SK-N-SH (cell line): ENCODE measurements around the gene MGST2. TPM values are rescaled to one million over a fixed set of nuclear protein-coding genes. Genes with fewer than 3 reads are reported as not detected.

Experiments
- CTCF ChIA-PET: fragments of 300-600, 350-600 bp; formaldehyde crosslinking; extraction: SDS; loops from one replicate; lab custom pipeline; 2021; lab: Yijun Ruan, JAX
- POLR2A ChIA-PET: fragments of 350-600 bp; sonication (Branson Sonifier 250); formaldehyde crosslinking; extraction: SDS; loops from one replicate; lab custom pipeline; 2020; ENCODE audit warnings: antibody characterized with exemption, inconsistent platforms; lab: Yijun Ruan, JAX
- DNase-seq: peaks from one replicate; pipeline ENCODE4 v3.0.0; 2012
- H2AFZ ChIP-seq: fragments of 200-600 bp; sonication (generic); 2 replicates; pipeline ENCODE4 v1.8.1; 2016; ENCODE audit warnings: antibody characterized with exemption, mild to moderate bottlenecking, low read depth
- H3F3A ChIP-seq: fragments of 200-600 bp; sonication (generic); replicated peaks from 2 replicates; pipeline ENCODE3; 2016; ENCODE audit warnings: antibody characterized with exemption, mild to moderate bottlenecking; ENCODE audit not compliant: insufficient read depth
- H3K27ac ChIP-seq, 2 experiments: fragments of 200-500 bp in 1 of 2; fragments of 200-600 bp in 1 of 2; sonication (Bioruptor generic) in 1 of 2; sonication (generic), shearing (Covaris generic) in 1 of 2; 2 replicates each; pipeline versions ENCODE4 v1.5.1 to v1.6.1; 2014 to 2016; ENCODE audit warnings: low read depth in 2 of 2, inconsistent platforms in 1 of 2, low read length in 1 of 2, mild to moderate bottlenecking in 1 of 2, mixed read lengths in 1 of 2
- H3K27me3 ChIP-seq: fragments of 200-600 bp; sonication (generic), shearing (Covaris generic); 2 replicates; pipeline ENCODE4 v1.6.1; 2016; ENCODE audit warnings: mixed run types; ENCODE audit not compliant: insufficient read depth
- H3K36me3 ChIP-seq, 2 experiments: fragments of 200-500 bp in 1 of 2; fragments of 200-600 bp in 1 of 2; sonication (Bioruptor generic) in 1 of 2; sonication (generic) in 1 of 2; replicated peaks in 1 of 2; 2 replicates each; pipeline versions ENCODE3 to v1.5.1; 2014 to 2016; ENCODE audit warnings: low read length in 1 of 2, mild to moderate bottlenecking in 1 of 2; ENCODE audit not compliant: insufficient read depth in 2 of 2, control insufficient read depth in 1 of 2
- H3K4me1 ChIP-seq, 2 experiments: fragments of 200-500 bp in 1 of 2; fragments of 200-600 bp in 1 of 2; sonication (Bioruptor generic) in 1 of 2; sonication (generic), shearing (Covaris generic) in 1 of 2; 2 replicates each; pipeline versions ENCODE4 v1.5.1 to v1.6.1; 2014 to 2016; ENCODE audit warnings: low read depth in 1 of 2, low read length in 1 of 2, mixed run types in 1 of 2; ENCODE audit not compliant: insufficient read depth in 2 of 2, control insufficient read depth in 1 of 2
- H3K4me2 ChIP-seq: fragments of 200-600 bp; sonication (generic), shearing (Covaris generic); 2 replicates; pipeline ENCODE4 v1.6.1; 2017; ENCODE audit warnings: mixed run types
- H3K4me3 ChIP-seq, 2 experiments: fragments of 200-500 bp in 1 of 2; fragments of 200-600 bp in 1 of 2; sonication (Bioruptor generic) in 1 of 2; sonication (generic), shearing (Covaris generic) in 1 of 2; 2 replicates each; pipeline versions ENCODE4 v1.5.1 to v1.8.1; 2014 to 2016; ENCODE audit warnings: low read depth in 2 of 2, inconsistent platforms in 1 of 2, low read length in 1 of 2, mild to moderate bottlenecking in 1 of 2, mixed read lengths in 1 of 2, moderate library complexity in 1 of 2
- H3K79me2 ChIP-seq: fragments of 200-600 bp; sonication (generic); 2 replicates; pipeline ENCODE4 v1.8.1; 2017; ENCODE audit warnings: mild to moderate bottlenecking; ENCODE audit not compliant: insufficient read depth
- H3K9ac ChIP-seq: fragments of 200-600 bp; sonication (generic); 2 replicates; pipeline ENCODE4 v1.6.1; 2017; ENCODE audit warnings: mixed run types
- H3K9me2 ChIP-seq: fragments of 200-600 bp; sonication (generic); 2 replicates; pipeline ENCODE4 v1.6.1; 2017; ENCODE audit warnings: mixed run types
- H3K9me3 ChIP-seq: fragments of 200-600 bp; sonication (generic); 2 replicates; pipeline ENCODE4 v1.6.1; 2017; ENCODE audit warnings: mixed run types, mild to moderate bottlenecking, moderate library complexity
- H4K20me1 ChIP-seq: fragments of 200-600 bp; sonication (generic); 2 replicates; pipeline ENCODE4 v1.6.1; 2017; ENCODE audit warnings: mild to moderate bottlenecking, mixed run types; ENCODE audit not compliant: insufficient read depth
- CHD2 ChIP-seq: fragments of 150-350 bp; IDR thresholded peaks from 2 replicates; pipeline ENCODE4 v1.6.1; 2018; ENCODE audit warnings: low read length; ENCODE audit not compliant: partially characterized antibody
- FOXM1 ChIP-seq: IDR thresholded peaks from 2 replicates; pipeline ENCODE4 v1.4.0; 2012; ENCODE audit warnings: low read depth, mild to moderate bottlenecking
- NFIC ChIP-seq: IDR thresholded peaks from 2 replicates; pipeline ENCODE4 v1.4.0; 2012; ENCODE audit warnings: borderline replicate concordance
- NRF1 ChIP-seq: IDR thresholded peaks from 2 replicates; pipeline ENCODE4 v1.6.1; 2012; ENCODE audit warnings: low read depth, mild to moderate bottlenecking, low read length
- TCF12 ChIP-seq: IDR thresholded peaks from 2 replicates; pipeline ENCODE4 v1.4.0; 2012
- TEAD4 ChIP-seq: IDR thresholded peaks from 2 replicates; pipeline ENCODE4 v1.4.0; 2012; ENCODE audit warnings: mild to moderate bottlenecking, borderline replicate concordance; ENCODE audit not compliant: insufficient read depth
- YY1 ChIP-seq: IDR thresholded peaks from 2 replicates; pipeline ENCODE4 v1.4.0; 2012; ENCODE audit warnings: low read depth, mild to moderate bottlenecking
- WGBS: methylation state at CpG from one replicate; pipeline ENCODE4 v1.1.6; 2017; ENCODE audit warnings: low lambda C conversion rate; 5-methylcytosine and 5-hydroxymethylcytosine counted together
- polyA plus RNA-seq, 3 experiments: library from polyadenylated mRNA; depleted of rRNA; stranded (reverse); fragments of >200 nt; gene quantifications; 2 replicates each; pipeline ENCODE4 v1.2.3, GENCODE V29; 2012
- TF ChIP-seq, protein P1 (sequence below): fragments of 150-350 bp; IDR thresholded peaks from 2 replicates; pipeline ENCODE4 v1.6.1; 2017; ENCODE audit warnings: antibody characterized with exemption, low read length, low read depth, borderline replicate concordance

The MGST2 gene
- polyA plus RNA-seq, 1 of the 3 experiments (the other 2 are of a cell fraction) = 26.5 TPM

DNA sequence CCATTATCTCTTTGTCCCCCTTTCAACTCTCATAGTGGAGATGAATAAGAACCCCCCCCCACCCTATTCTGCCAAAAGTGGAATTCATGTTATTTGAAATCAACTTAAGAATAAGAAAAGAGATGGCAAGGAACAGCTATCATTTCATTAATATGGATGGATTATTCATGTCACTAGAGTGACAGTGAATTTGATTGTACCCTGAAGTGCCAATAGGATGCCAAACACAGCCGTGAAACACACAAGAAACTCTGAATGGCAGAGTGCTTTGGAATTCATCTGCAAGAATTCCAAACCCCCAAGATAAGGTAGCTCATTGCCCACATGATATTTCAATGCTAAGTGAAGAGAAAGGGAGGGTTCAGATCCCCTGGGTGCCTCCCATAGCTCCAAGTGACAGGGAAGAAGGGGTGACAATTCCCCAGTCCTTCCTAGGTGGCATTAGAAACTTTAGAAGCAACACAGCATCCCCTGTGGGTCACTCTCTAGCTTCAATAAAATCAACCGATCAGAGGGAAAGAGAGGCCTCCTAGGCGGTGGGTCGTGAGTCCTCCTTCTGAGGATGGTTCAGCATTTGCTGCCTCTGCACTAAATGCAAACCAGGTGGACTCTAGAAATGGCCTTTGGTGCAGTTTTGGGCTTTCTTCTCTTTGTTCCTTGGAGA, 84.3 kb downstream of the MGST2 start (continued):
- TF ChIP-seq YY1 (no peak), FOXM1 (no peak), TCF12 (no peak), NRF1 (no peak), NFIC (no peak)

DNA sequence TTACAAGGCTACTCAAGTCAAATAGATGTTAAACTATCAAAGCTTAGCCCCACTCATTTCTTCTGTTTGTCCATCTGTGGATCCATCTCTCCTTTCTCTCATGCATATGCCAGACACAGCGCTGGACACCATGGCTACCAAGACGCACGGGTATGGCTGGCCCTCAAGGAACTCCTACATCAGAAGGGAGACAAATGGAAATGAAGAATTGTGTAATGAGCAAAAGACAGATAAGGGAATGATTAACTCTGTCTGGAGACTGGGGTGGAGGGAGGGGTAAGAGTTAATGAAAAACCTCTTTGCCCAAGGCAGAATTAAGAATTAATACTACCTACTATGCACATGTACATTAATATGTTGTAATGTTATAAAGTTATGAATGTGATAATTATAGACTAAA, 88.1 kb downstream of the MGST2 start:
- Histone ChIP-seq H4K20me1 (no peaks in the 10 kb centered on the region), H3K27me3 (no peaks in the 10 kb centered on the region), H3K4me3 (no peak overlapping the region), H3K9me3 (no peaks in the 10 kb centered on the region), H3K27ac (peak overlapping the region in 1 of 2 experiments; percentile 34; a peak in 1 of 4 replicates), H3K4me1 (peaks cover 0 to 28% of the 10 kb centered on the region in 2 experiments; a peak in 2 of 4 replicates), H3K9ac (no peak overlapping the region), H3K36me3 (peaks cover 0 to 4% of the 10 kb centered on the region in 2 experiments), H3K4me2 (no peak overlapping the region), H3K9me2 (no peaks in the 10 kb centered on the region), H3K79me2 (no peaks in the 10 kb centered on the region), H2AFZ (no peak overlapping the region), H3F3A (no peaks in the 10 kb centered on the region)
- 83% methylated on average over 3 of the region's 3 CpGs for WGBS
- CTCF ChIA-PET = no interaction called here
- DNase-seq = no peak
- TF ChIP-seq TEAD4 (no peak), CHD2 (no peak), NFIC (no peak)
- TF ChIP-seq, protein P1, sequence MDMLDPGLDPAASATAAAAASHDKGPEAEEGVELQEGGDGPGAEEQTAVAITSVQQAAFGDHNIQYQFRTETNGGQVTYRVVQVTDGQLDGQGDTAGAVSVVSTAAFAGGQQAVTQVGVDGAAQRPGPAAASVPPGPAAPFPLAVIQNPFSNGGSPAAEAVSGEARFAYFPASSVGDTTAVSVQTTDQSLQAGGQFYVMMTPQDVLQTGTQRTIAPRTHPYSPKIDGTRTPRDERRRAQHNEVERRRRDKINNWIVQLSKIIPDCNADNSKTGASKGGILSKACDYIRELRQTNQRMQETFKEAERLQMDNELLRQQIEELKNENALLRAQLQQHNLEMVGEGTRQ = no peak
- POLR2A ChIA-PET = no interaction called here

Other genes with a start within 250 kb of the MGST2 start
- gene RAB33B, start 211.7 kb upstream of the MGST2 start, polyA plus RNA-seq (2012; rRNA removed) = 2.3 and 2.6 TPM in 2 replicates
- 5.0 and 6.8 TPM in 2 replicates for gene SETD7, start 109.6 kb upstream of the MGST2 start, polyA plus RNA-seq (2012; rRNA removed)